Gastroesophageal sphincter (tissue), 4 donors: Measurements from ENCODE around the gene CTPS2. TPM values are rescaled to one million over a fixed set of nuclear protein-coding genes. Genes with fewer than 3 reads are reported as not detected.

ENCODE experiments used
- ATAC-seq: fragments of 150-250 bp; one replicate; pipeline ENCODE4 v1.9.1; 2016; ENCODE audit warnings: mild to moderate bottlenecking, moderate library complexity
- H3K27ac ChIP-seq, 4 donors: fragments of 200-600 bp; sonication (generic) in 3 of 4; 1 replicate in 3 of 4; 2 replicates in 1 of 4; pipeline ENCODE4 v1.5.1; 2016 to 2019
- H3K27me3 ChIP-seq: fragments of 200-600 bp; sonication (generic); one replicate; pipeline ENCODE4 v1.5.1; 2019
- H3K36me3 ChIP-seq, 2 donors: fragments of 200-600 bp; sonication (generic); one replicate each; pipeline ENCODE4 v1.5.1; 2019; ENCODE audit warnings: control low read depth in 1 of 2
- H3K4me1 ChIP-seq, 3 donors: fragments of 200-600 bp; sonication (generic); 1 replicate in 2 of 3; 2 replicates in 1 of 3; pipeline ENCODE4 v1.5.1; 2016 to 2019; ENCODE audit warnings: control low read depth in 2 of 3
- H3K4me3 ChIP-seq, 2 donors: fragments of 200-600 bp; sonication (generic); one replicate each; pipeline ENCODE4 v1.5.1; 2019; ENCODE audit warnings: mild to moderate bottlenecking in 1 of 2, moderate library complexity in 1 of 2
- H3K9me3 ChIP-seq, 3 donors: fragments of 200-600 bp; sonication (generic); one replicate each; pipeline ENCODE4 v1.5.1; 2017 to 2019; ENCODE audit warnings: control low read depth in 2 of 3
- CTCF ChIP-seq, 4 experiments: fragments of 200-600 bp in 2 of 4; fragments of 450-650 bp in 2 of 4; sonication (generic) in 1 of 4; IDR thresholded peaks; one replicate each; pipeline ENCODE4 v1.5.1; 2017 to 2019; ENCODE audit warnings: antibody characterized with exemption in 4 of 4, mild to moderate bottlenecking in 2 of 4, moderate library complexity in 2 of 4
- EP300 ChIP-seq: sonication (generic); formaldehyde crosslinking; IDR thresholded peaks from one replicate; pipeline ENCODE4 v1.6.1; 2017; ENCODE audit warnings: antibody characterized with exemption, mild to moderate bottlenecking
- POLR2A ChIP-seq, 2 donors: fragments of 450-650 bp; IDR thresholded peaks; one replicate each; pipeline ENCODE4 v1.6.1; 2017; ENCODE audit warnings: antibody characterized with exemption in 2 of 2, mild to moderate bottlenecking in 2 of 2, moderate library complexity in 1 of 2
- POLR2AphosphoS5 ChIP-seq: sonication (generic); formaldehyde crosslinking; IDR thresholded peaks from one replicate; pipeline ENCODE4 v1.6.1; 2017; ENCODE audit warnings: antibody characterized with exemption
- WGBS, 2 donors: methylation state at CpG; one replicate each; pipeline ENCODE4 v1.1.5; 2018; ENCODE audit warnings: low coverage in 1 of 2; 5-methylcytosine and 5-hydroxymethylcytosine counted together
- total RNA-seq, 4 donors: library from RNA; depleted of rRNA; stranded (reverse); fragments of >200 nt; gene quantifications; one replicate each; pipeline ENCODE4 v1.1.0, GENCODE V29; 2016

Gene CTPS2
- total RNA-seq, 4 donors from 2014 or later = 12.1 to 20.5 (median 14.0) TPM

- Histone ChIP-seq H3K27ac (no peak overlapping the region), H3K4me3 (no peak overlapping the region), H3K36me3 (peaks cover 0 to 4% of the 10 kb centered on the region in 2 donors), H3K9me3 (no peaks in the 10 kb centered on the region), H3K27me3 (no peaks in the 10 kb centered on the region), H3K4me1 (no peaks in the 10 kb centered on the region)
- 67 to 80% methylated on average over 1 to 2 of the region's 4 CpGs for WGBS, 2 donors
- ATAC-seq = no peak
- TF ChIP-seq EP300 = no peak
- TF ChIP-seq POLR2AphosphoS5 = no peak
- TF ChIP-seq CTCF (IDR thresholded peaks at IDR 0.05) = no peak
- no peak for TF ChIP-seq POLR2A (IDR thresholded peaks at IDR 0.05)
These were observed 61.0 kb downstream of the CTPS2 start for GRCh38 chrX:16651391-16652024.

- no peak within 1 kb of the TSS for H3K27ac ChIP-seq
- TF ChIP-seq CTCF (IDR thresholded peaks at IDR 0.05) = no peak
- TF ChIP-seq POLR2A (IDR thresholded peaks at IDR 0.05) = no peak
- TF ChIP-seq EP300 = no peak
- no peak for TF ChIP-seq POLR2AphosphoS5
- 86 to 100% methylated on average over 2 to 4 of the region's 4 CpGs for whole genome bisulfite sequencing, 2 donors
- H3K4me1 ChIP-seq = no peaks in the 10 kb centered on the region
- H3K36me3 ChIP-seq = peaks cover 0 to 4% of the 10 kb centered on the region in 2 donors
- ATAC-seq = no peak
- no peaks in the 10 kb centered on the region for H3K27me3 ChIP-seq
- no peak within 1 kb of the TSS for H3K4me3 ChIP-seq
- H3K9me3 ChIP-seq = no peaks in the 10 kb centered on the region
These were observed 62.6 kb downstream of the CTPS2 start, which contains the start of gene S100G for GRCh38 chrX:16649858-16650257. Gene S100G (plus strand): TSS chrX:16650158. CDS start chrX:16651007, 849 bp downstream.

GRCh38 chrX:16646366-16647138 is 65.9 kb downstream of the CTPS2 start:
- H3K27me3 ChIP-seq = no peaks in the 10 kb centered on the region
- WGBS, 2 donors = 85 to 100% methylated on average over 2 to 3 of the region's 4 CpGs
- no peak overlapping the region for H3K27ac ChIP-seq
- no peaks in the 10 kb centered on the region for H3K4me1 ChIP-seq
- TF ChIP-seq EP300 (no peak), POLR2AphosphoS5 (no peak), CTCF (IDR thresholded peaks at IDR 0.05) (no peak), POLR2A (IDR thresholded peaks at IDR 0.05) (no peak)
- no peak for ATAC-seq
- H3K9me3 ChIP-seq = no peaks in the 10 kb centered on the region
- H3K4me3 ChIP-seq = no peak overlapping the region
- H3K36me3 ChIP-seq = no peaks in the 10 kb centered on the region

GRCh38 chrX:16643176-16643575 is 69.3 kb downstream of the CTPS2 start:
- ATAC-seq = no peak
- peaks cover 0 to 4% of the 10 kb centered on the region in 2 donors for H3K36me3 ChIP-seq
- 82 to 100% methylated on average over 2 to 5 of the region's 5 CpGs for WGBS, 2 donors
- no peak for TF ChIP-seq CTCF (IDR thresholded peaks at IDR 0.05)
- no peak for TF ChIP-seq POLR2A (IDR thresholded peaks at IDR 0.05)
- no peak for TF ChIP-seq POLR2AphosphoS5
- TF ChIP-seq EP300 = no peak
- no peak overlapping the region for H3K27ac ChIP-seq
- H3K9me3 ChIP-seq = no peaks in the 10 kb centered on the region
- H3K27me3 ChIP-seq = no peaks in the 10 kb centered on the region
- no peaks in the 10 kb centered on the region for H3K4me1 ChIP-seq
- H3K4me3 ChIP-seq = no peak overlapping the region

- H3K4me1 ChIP-seq = no peaks in the 10 kb centered on the region
- WGBS, 2 donors = 94% methylated on average over 2 of the region's 4 CpGs; no CpG with 5 or more reads in 1 of the 2 donors
- H3K36me3 ChIP-seq = peaks cover 0 to 21% of the 10 kb centered on the region in 2 donors
- no peak overlapping the region for H3K27ac ChIP-seq
- TF ChIP-seq POLR2AphosphoS5 (no peak), EP300 (no peak), CTCF (IDR thresholded peaks at IDR 0.05) (no peak), POLR2A (IDR thresholded peaks at IDR 0.05) (no peak)
- no peaks in the 10 kb centered on the region for H3K27me3 ChIP-seq
- ATAC-seq = no peak
- H3K9me3 ChIP-seq = no peaks in the 10 kb centered on the region
- H3K4me3 ChIP-seq = no peak overlapping the region
These were observed 71.6 kb downstream of the CTPS2 start for GRCh38 chrX:16640823-16641222.
